T-cell (primary cell): ENCODE measurements around the gene DAPK1. TPM values are rescaled to one million over a fixed set of nuclear protein-coding genes. Genes with fewer than 3 reads are reported as not detected.

Experiments
- ATAC-seq, 4 experiments: fragments of 200-7000 bp in 3 of 4; fragments of 150-1000 bp in 1 of 4; cut with Tn5 transposase; replicated peaks in 1 of 4; 1 replicate in 3 of 4; 2 replicates in 1 of 4; pipeline ENCODE4 v1.10.0; 2021; ENCODE audit warnings: moderate library complexity in 3 of 4, mild to moderate bottlenecking in 2 of 4, moderate number of reproducible peaks in 1 of 4
- CTCF ChIA-PET, 2 donors: fragments of 300-600 bp; sonication (Branson Sonifier 250); formaldehyde crosslinking; loops; one replicate each; lab custom pipeline; 2022; ENCODE audit warnings: antibody characterized with exemption in 2 of 2; lab: Charles Lee
- POLR2A ChIA-PET, 2 donors: fragments of 300-600 bp; sonication (Branson Sonifier 250); formaldehyde crosslinking; loops; one replicate each; lab custom pipeline; 2022; ENCODE audit warnings: antibody characterized with exemption in 2 of 2; lab: Charles Lee
- DNase-seq, 35 experiments: peaks; one replicate each; pipeline versions ENCODE4 v3.0.0 to v3.0.0-alpha.2; 2013 to 2023
- H3K27ac ChIP-seq: one replicate; pipeline ENCODE4 v1.5.1; 2013; ENCODE audit warnings: low read length
- H3K27me3 ChIP-seq, 2 experiments: replicated peaks in 1 of 2; 1 replicate in 1 of 2; 2 replicates in 1 of 2; pipeline versions ENCODE4 v1.6.1 to v1.7.0; 2013; ENCODE audit warnings: low read length in 1 of 2, mixed read lengths in 1 of 2; ENCODE audit not compliant: control insufficient read depth in 2 of 2, insufficient read depth in 2 of 2; ENCODE audit errors: extremely low read depth in 1 of 2
- H3K36me3 ChIP-seq, 2 donors: 1 replicate in 1 of 2; 2 replicates in 1 of 2; pipeline versions ENCODE4 v1.6.1 to v1.7.0; 2013; ENCODE audit warnings: low read length in 1 of 2; ENCODE audit not compliant: control insufficient read depth in 2 of 2, insufficient read depth in 1 of 2; ENCODE audit errors: extremely low read depth in 1 of 2
- H3K4me1 ChIP-seq, 2 experiments: 1 replicate in 1 of 2; 2 replicates in 1 of 2; pipeline versions ENCODE4 v1.6.1 to v1.7.0; 2013; ENCODE audit warnings: low read length in 2 of 2, mixed read lengths in 1 of 2; ENCODE audit not compliant: insufficient read depth in 2 of 2, control insufficient read depth in 1 of 2; ENCODE audit errors: extremely low read depth in 1 of 2
- H3K4me3 ChIP-seq, 2 donors: 1 replicate in 1 of 2; 2 replicates in 1 of 2; pipeline versions ENCODE4 v1.5.1 to v1.7.0; 2013; ENCODE audit warnings: mild to moderate bottlenecking in 2 of 2, low read length in 1 of 2, moderate library complexity in 1 of 2; ENCODE audit not compliant: control insufficient read depth in 1 of 2; ENCODE audit errors: extremely low read depth in 1 of 2
- H3K9me3 ChIP-seq: 2 replicates; pipeline ENCODE4 v1.7.0; 2013
- H3K27ac Mint-ChIP-seq, 2 donors: one replicate each; pipeline ENCODE4 v1.8.0; 2020 to 2021; ENCODE audit warnings: mild to moderate bottlenecking in 2 of 2, mixed read lengths in 2 of 2
- H3K27me3 Mint-ChIP-seq, 2 donors: one replicate each; pipeline ENCODE4 v1.8.0; 2021 to 2022; ENCODE audit warnings: mixed read lengths in 2 of 2
- H3K36me3 Mint-ChIP-seq: one replicate; pipeline ENCODE4 v1.8.0; 2021; ENCODE audit warnings: mixed read lengths
- H3K4me1 Mint-ChIP-seq, 3 donors: one replicate each; pipeline ENCODE4 v1.8.0; 2020 to 2022; ENCODE audit warnings: mixed read lengths in 3 of 3, mild to moderate bottlenecking in 1 of 3
- H3K4me3 Mint-ChIP-seq, 3 donors: one replicate each; pipeline ENCODE4 v1.8.0; 2020 to 2022; ENCODE audit warnings: mild to moderate bottlenecking in 3 of 3, mixed read lengths in 3 of 3, moderate library complexity in 3 of 3
- H3K9me3 Mint-ChIP-seq, 3 donors: one replicate each; pipeline ENCODE4 v1.8.0; 2020 to 2022; ENCODE audit warnings: mixed read lengths in 3 of 3
- WGBS: methylation state at CpG from one replicate; pipeline ENCODE4 v1.1.5; 2013; ENCODE audit warnings: missing lambda C conversion rate; ENCODE audit not compliant: insufficient coverage; 5-methylcytosine and 5-hydroxymethylcytosine counted together
- total RNA-seq, 35 experiments: library from RNA in 6 of 35; stranded (reverse) in 6 of 35; fragments of 120-200 nt in 1 of 35; gene quantifications; one replicate each; pipeline versions ENCODE4 v1.2.1 to v1.2.4 and lab custom pipeline; 2013 to 2026

Gene DAPK1
- total RNA-seq, 5 donors from 2014 or later (not counting 1 experiment from before 2014, with no cell fraction given) = 1.7 to 4.2 (median 2.8) TPM

GRCh38 chr9:87707805-87708506 is 210.3 kb downstream of the DAPK1 start:
- Mint-ChIP-seq H3K27ac (peak overlapping the region; percentile 18 to 71), H3K4me3 (peak overlapping the region in 1 of 3 donors; percentile 30), H3K36me3 (no peaks in the 10 kb centered on the region), H3K27me3 (peaks cover 0 to 5% of the 10 kb centered on the region in 2 donors), H3K4me1 (peaks cover 33 to 38% (median 35%) of the 10 kb centered on the region in 3 donors), H3K9me3 (no peaks in the 10 kb centered on the region)
- WGBS = 76% methylated on average over 3 of the region's 6 CpGs
- Histone ChIP-seq H3K9me3 (no peaks in the 10 kb centered on the region), H3K27me3 (peaks cover 0 to 7% of the 10 kb centered on the region in 2 experiments), H3K4me3 (no peak overlapping the region), H3K4me1 (peaks cover 38 to 50% of the 10 kb centered on the region in 2 experiments), H3K27ac (no peak overlapping the region), H3K36me3 (peaks cover 0 to 8% of the 10 kb centered on the region in 2 donors)
- ChIA-PET POLR2A (no interaction called here), CTCF (no interaction called here)
- ATAC-seq (no peak), DNase-seq (no peak)

- peak overlapping the region; percentile 88 to 89 for H3K27ac Mint-ChIP-seq
- Histone ChIP-seq H3K4me1 (peaks cover 38 to 52% of the 10 kb centered on the region in 2 experiments), H3K27ac (no peak overlapping the region), H3K36me3 (peaks cover 0 to 8% of the 10 kb centered on the region in 2 donors), H3K27me3 (peaks cover 0 to 7% of the 10 kb centered on the region in 2 experiments), H3K9me3 (no peaks in the 10 kb centered on the region), H3K4me3 (no peak overlapping the region)
- peaks cover 33 to 41% (median 35%) of the 10 kb centered on the region in 3 donors for H3K4me1 Mint-ChIP-seq
- no peaks in the 10 kb centered on the region for H3K36me3 Mint-ChIP-seq
- H3K9me3 Mint-ChIP-seq = no peaks in the 10 kb centered on the region
- POLR2A ChIA-PET = no interaction called here
- peaks cover 0 to 5% of the 10 kb centered on the region in 2 donors for H3K27me3 Mint-ChIP-seq
- ATAC-seq = no peak
- peak overlapping the region; percentile 55 to 62 (median 60) for H3K4me3 Mint-ChIP-seq
- no CpG with 5 or more reads among the region's 5 CpGs for WGBS
- CTCF ChIA-PET = no interaction called here
- DNase-seq = no peak
Observed at GRCh38 chr9:87708546-87708945, 210.9 kb downstream of the DAPK1 start.

GRCh38 chr9:87708986-87709728 is 211.5 kb downstream of the DAPK1 start:
- Histone ChIP-seq H3K4me3 (no peak overlapping the region), H3K27me3 (peaks cover 0 to 7% of the 10 kb centered on the region in 2 experiments), H3K4me1 (peaks cover 38 to 52% of the 10 kb centered on the region in 2 experiments), H3K27ac (peak overlapping the region; percentile 34), H3K36me3 (peaks cover 0 to 7% of the 10 kb centered on the region in 2 donors), H3K9me3 (no peaks in the 10 kb centered on the region)
- CTCF ChIA-PET = interaction anchor here in 1 of 2 donors (0.6 kb wide), 1 partner anchor 154 kb away, joined by 3 read pairs; no protein-coding TSS in a partner anchor
- WGBS = 25% methylated on average over 1 of the region's 7 CpGs
- POLR2A ChIA-PET = no interaction called here
- peaks cover 33 to 45% (median 35%) of the 10 kb centered on the region in 3 donors for H3K4me1 Mint-ChIP-seq
- no peaks in the 10 kb centered on the region for H3K9me3 Mint-ChIP-seq
- no peaks in the 10 kb centered on the region for H3K36me3 Mint-ChIP-seq
- H3K27ac Mint-ChIP-seq = peak overlapping the region; percentile 88 to 89
- H3K4me3 Mint-ChIP-seq = peak overlapping the region; percentile 55 to 62 (median 60)
- H3K27me3 Mint-ChIP-seq = peaks cover 0 to 5% of the 10 kb centered on the region in 2 donors
- peak in 1 of 35 experiments; percentile 45 for DNase-seq
- ATAC-seq = peak; percentile 87 to 94 (median 90)

DNA sequence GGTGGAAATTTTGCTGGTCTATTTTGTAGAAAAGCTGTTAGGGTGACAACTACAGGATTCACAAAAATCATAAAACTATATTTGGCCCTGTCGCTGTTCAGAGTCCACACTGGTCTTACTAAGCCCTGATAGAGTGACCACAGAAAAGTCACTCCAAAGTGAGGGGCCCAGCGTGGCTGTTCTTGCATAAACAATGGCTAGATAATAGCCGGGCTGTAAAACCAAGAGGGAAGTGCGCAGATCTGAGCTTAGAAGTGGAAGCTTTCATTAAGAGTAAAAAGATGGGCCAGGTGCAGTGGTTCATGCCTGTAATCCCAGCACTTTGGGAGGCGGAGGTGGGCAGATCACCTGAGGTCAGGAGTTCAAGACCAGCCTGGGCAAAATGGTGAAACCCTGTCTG is 212.8 kb downstream of the DAPK1 start:
- Histone ChIP-seq H3K36me3 (peaks cover 0 to 5% of the 10 kb centered on the region in 2 donors), H3K9me3 (no peaks in the 10 kb centered on the region), H3K27me3 (peaks cover 0 to 7% of the 10 kb centered on the region in 2 experiments), H3K4me1 (peaks cover 38 to 55% of the 10 kb centered on the region in 2 experiments), H3K4me3 (no peak overlapping the region), H3K27ac (no peak overlapping the region)
- Mint-ChIP-seq H3K4me1 (peaks cover 33 to 45% (median 35%) of the 10 kb centered on the region in 3 donors), H3K9me3 (no peaks in the 10 kb centered on the region), H3K27ac (peak overlapping the region; percentile 88 to 89), H3K36me3 (no peaks in the 10 kb centered on the region), H3K27me3 (peaks cover 0 to 5% of the 10 kb centered on the region in 2 donors), H3K4me3 (no peak overlapping the region)
- DNase-seq = no peak
- ATAC-seq = no peak
- WGBS = 100% methylated on average over 2 of the region's 5 CpGs
- POLR2A ChIA-PET = no interaction called here
- CTCF ChIA-PET = no interaction called here

GRCh38 chr9:87711857-87712800 is 214.5 kb downstream of the DAPK1 start:
- Mint-ChIP-seq H3K27me3 (peaks cover 0 to 5% of the 10 kb centered on the region in 2 donors), H3K36me3 (no peaks in the 10 kb centered on the region), H3K9me3 (no peaks in the 10 kb centered on the region), H3K4me3 (no peak overlapping the region), H3K27ac (no peak overlapping the region), H3K4me1 (peaks cover 33 to 45% (median 35%) of the 10 kb centered on the region in 3 donors)
- ATAC-seq (no peak), DNase-seq (no peak)
- ChIA-PET POLR2A (interaction anchor here in 1 of 2 donors (0.6 kb wide), 1 partner anchor 28 kb away, joined by 3 read pairs; no protein-coding TSS in a partner anchor), CTCF (no interaction called here)
- WGBS = 88% methylated on average over 7 of the region's 9 CpGs
- Histone ChIP-seq H3K27ac (no peak overlapping the region), H3K4me3 (no peak overlapping the region), H3K4me1 (peaks cover 35 to 55% of the 10 kb centered on the region in 2 experiments), H3K9me3 (no peaks in the 10 kb centered on the region), H3K36me3 (no peaks in the 10 kb centered on the region), H3K27me3 (peaks cover 0 to 7% of the 10 kb centered on the region in 2 experiments)
